Activated effector memory CD4-positive, alpha-beta T cell treated with Interleukin-2 at 50 U/mL for 16 hours (primary cell): ENCODE data around the gene IP6K3.

Experiments
- DNase-seq: peaks from one replicate; pipeline ENCODE4 v3.0.0-alpha.2; 2020

IP6K3 gene

DNA sequence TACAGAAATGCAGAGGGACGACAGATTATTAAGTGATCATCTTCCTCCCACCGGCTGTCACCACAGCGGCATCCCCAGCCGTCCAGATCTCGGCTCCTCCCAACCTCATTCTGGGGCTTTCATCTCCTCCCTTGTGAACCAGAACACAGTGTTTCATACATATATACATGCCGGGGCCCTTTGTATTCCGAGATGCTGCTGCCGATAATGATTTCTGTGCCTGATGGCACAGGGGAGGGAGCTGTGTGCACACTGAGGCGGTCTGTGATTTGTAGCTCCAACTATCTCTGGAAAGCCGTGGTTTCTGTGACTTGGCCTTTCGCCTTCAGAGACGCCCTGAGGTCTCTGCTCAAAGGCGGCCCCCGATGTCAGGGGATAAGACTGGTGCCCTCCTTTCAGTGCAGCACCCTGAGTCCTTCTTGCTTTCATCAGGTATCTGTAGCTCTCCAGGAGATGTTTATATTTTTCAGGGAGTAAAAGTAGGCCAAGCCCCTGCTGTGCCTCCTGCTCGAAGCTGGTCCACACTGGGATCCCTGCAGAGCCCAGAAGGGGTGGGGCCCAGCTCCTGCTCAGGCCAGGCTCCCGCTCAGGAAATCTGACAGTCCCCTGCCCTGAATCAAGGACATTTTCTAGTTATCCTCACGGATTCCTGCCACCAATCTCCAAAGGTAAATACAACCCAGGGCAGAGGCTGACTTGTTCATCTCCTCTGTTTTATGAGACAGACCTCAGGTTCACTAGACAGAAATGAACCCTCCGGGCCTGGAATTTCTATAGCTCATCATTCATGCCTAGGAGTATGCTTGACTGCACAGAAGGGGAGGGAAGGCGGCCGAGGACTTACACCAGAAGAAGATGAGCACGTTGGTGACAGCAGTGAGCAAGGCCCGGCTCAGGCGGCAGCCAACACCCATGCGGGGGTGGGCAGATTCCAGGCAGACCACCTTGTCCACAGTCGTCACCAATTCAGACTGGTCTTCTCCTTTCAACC is 31.0 kb upstream of the IP6K3 start:
- no peak for DNase-seq

DNA sequence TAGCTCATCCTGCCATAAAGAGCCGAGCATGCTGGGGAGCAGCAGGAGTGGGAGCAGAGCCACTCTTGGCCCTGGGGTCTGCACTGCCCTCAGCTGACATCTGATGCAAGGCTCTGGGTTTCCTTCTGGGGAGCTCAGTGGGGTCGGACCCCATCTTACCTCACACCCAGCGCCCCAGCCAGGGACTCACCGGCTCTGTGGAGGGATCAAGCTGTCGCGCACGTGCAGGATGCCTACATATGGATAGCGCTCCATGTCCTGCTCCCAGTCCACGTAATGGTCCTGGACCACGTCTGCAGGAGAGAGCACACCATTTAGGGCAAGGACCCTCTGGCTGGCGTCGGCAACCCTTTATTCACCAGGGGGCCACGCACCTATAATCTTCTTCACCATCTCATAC is 30.1 kb upstream of the IP6K3 start:
- no peak for DNase-seq

DNA sequence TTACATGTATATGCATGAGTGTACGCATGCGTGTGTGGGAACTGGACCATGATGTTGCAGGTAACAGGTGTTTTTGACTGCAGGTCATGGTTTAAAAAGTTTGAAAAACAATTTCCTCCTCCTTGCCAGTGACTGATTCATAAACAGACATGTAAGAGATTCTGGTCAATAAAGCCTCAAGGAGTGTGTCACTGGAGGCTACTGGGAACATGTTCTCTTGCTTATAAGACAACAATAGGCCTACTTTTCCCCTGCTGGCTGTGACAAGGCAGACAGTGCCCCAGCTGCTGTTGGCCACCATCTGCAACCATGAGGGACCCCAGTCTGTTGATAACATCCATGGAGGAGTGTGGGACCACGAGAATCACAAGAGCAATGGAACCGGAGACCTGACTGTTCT is 29.5 kb upstream of the IP6K3 start:
- DNase-seq, result no peak

DNA sequence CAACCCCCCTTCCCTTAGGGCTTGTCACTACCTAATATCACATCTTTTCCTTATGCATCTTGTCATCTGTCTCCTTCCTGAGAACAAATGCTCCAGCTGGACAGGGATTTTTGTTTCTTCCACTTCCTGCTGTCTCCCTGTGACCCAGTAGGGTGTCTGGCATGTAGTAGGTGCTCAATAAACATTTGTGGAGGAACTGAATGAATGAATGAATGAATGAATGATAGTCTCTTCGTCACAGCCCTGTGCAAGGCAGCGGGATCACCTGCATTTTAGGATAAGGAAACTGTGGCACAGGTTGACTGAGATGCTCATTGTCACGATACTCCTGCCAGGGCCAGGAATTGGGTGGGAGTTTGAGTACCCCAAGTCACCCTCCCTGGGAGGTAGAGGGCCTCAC is 28.1 kb upstream of the IP6K3 start:
- DNase-seq, result no peak

DNA sequence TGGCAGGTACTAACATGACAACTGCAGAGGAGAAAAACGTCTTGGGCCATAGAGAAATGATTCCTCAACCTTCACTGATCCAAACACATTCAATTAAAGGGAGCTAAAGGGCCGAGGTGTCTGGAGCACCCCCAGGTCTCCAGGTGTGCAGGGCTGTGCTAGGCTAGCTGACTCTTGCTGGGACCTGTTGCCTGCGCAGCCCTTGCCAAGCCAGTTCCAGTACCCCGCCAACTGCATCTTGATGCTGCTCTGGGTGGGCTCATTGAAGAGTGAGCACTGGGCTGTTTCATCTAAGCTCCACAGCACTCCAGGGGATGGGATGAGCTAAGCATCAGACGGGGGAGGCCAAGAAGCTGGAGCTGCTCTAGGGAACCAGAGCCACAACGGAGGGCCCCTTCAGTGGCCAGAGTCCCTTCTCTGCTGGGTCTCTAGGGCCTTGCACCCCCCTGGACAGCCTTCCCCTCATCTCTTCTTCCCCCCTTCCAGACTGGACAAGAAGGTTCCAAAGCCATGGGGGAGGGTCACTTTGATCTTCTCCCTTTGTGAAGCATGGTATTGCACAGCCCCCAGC is 26.3 kb upstream of the IP6K3 start:
- no peak for DNase-seq

DNA sequence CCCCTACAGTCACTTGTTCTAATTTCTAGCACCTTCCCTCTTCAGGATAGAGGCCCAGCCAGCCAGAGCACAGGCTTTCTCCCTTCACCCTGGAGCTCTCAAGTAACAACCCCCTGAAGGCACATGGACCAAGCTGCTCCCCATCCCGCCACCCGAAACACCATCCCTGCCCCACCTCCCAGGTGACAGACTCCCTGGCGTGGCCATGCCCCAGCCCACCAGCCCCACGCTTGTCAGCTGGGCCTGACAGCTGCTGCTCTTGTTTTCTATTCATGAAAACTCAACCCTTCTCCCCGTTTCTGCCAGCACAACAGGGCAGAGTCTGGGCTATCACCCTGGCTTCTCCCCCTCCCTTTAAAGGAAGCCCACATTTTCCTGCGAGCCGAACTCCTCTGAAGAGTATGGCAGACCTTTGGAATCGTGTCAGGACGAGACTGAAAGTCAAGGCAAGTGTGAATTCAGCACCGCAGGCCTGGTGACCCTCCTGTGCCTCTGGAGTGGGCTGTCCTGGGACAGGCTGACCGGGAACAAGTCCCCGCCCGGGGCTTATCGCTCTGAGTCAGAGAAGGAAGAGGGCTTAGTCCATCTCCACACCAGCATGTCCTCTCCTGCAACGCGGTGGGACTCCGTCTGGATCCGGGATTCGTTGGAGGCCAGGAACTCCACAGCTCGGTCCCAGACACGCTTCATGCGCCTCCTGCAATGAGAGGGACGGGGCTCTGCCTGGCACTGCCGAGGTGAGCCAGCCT is 25.6 kb upstream of the IP6K3 start:
- no peak for DNase-seq

DNA sequence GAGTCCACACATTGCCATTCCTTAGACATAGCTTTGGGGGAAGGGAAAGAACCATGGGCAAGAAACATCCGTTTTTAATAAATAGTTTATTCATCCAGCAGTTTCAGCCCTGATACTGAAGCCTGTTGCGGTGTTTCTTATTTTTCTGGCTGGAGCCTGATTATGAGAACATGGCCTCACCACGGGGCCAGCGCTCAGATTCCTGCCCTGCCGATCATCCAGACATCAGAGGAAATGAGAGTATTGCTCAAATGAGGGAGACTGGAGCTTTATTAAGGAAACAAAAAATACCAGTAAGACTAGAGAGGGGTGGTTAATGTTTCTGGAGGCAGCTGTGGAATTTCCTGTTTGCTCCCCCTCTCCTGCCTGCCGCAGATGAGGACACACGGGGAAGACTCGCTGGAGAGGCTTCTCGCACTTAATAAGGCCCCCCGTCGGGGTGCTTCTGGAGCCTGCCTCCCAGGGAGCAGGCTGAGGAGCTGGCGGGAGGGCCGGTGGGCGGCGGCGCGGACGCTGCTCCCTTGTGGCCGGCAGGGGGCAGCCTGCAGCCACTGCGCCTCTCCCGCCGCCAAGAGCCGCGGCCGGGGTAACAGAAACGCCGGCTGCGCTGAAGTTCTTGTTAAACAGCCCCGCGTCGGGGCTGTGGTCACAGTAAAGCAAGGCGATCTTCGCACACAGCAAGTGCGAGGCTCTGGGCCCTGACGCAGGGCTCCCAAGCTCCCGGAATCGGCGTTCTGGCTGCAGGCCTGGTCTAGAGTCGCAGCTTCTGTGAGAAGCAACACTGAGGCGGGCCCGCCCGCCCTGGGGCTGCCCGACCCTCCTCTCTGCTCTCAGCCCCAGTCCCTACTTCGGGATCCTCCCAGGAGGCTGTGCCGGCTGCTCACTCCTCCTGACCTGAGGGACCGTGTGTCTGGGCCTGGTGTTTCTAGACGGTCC is 24.7 kb upstream of the IP6K3 start:
- peak; percentile 43 for DNase-seq

DNA sequence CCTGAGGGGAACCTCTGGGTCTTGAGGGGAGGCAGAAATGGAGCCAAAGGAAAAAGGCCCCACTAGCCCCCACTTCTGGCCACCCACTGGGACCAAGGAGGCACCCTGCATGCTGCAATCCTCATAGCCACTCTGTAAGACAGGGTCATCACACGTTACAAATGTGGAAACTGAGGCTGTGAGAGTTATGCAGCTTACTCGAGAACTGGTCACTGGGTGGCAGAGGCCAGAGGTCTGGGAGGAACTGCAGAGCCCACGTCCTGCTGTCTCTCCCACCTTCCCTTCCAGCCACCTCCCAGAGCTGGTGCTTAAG is 24.1 kb upstream of the IP6K3 start:
- no peak for DNase-seq

DNA sequence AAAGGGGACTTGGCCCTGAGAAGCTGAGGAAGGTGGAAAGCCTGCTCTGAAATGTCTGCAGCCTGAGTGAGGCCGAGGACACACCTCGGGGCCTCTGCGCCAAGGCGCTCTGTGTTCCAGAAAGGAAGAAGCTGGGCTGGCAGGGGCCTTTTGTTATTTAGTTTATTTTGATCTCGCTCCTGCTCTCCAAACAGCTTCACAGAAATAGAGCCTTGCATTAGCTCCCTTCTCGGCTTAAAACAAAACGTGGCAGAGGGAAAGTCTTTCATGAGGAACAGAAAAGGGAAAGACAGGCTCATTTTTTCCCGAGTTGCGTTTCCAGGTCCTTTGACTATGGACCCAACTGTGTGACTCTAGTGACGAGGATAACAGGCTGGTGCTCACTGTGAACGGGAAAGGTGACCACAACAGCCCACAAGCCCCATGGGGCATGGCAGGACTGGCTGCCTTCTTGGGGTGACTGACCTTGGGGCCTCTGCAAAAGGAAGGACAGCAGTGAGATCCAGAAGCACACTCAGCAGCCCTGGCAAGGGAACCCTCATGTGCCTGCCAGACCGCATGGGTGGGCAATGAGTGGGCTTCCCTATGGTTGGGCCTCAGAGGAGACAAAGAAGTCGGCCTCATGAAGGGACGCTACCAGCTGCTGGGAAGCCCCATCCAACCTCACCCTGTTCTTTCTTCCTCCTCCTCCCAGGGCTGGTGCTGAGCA is 23.6 kb upstream of the IP6K3 start:
- no peak for DNase-seq

DNA sequence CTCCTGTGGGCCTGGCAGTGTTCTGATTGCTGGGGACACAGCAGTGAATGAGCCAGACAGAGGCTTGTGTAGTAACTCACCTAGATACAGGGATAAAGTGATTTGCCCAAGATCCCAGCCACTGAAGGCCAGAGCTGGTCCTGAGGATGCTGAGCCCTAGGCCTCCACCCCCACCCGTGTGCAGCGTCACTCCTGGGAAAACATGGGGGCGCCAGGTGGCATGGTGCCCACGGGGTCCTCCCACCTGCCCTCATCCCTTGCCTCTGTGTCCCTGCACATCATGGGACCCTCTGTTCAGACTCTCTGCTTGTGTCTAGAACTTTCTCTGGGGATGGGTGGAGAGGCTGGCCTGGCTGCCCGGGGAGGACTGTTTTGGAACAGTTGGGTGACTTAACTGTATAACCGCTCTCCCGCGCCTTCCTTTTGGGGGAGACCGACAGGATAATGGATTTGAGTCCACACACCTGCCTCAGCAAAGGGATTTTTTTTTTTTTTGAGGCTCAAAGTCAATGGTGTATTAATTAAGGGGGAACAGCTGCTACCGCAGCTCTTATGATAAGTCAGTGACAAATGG is 22.6 kb upstream of the IP6K3 start:
- no peak for DNase-seq

DNA sequence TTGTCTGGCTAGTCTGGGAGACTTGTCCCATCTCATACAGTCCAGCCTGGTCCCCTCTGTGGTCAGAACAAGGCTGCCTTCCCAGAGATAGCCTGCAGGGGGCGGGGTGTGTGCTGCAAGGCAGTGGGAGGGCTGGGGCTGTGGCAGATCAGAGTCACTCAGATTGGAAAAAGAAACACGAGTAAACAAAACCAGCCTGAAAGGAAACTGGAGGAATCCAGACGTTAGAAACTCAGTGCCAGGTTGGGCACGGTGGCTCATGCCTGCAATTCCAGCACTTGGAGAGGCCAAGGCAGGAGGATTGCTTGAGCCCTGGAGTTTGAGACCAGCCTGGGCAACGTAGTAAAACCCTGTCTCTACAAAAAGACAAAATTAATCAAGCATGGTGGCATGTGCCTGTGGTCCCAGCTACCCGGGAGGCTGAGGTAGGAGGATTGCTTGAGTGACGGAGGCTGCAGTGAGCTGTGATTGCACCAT is 22.0 kb upstream of the IP6K3 start:
- DNase-seq, result peak; percentile 55

DNA sequence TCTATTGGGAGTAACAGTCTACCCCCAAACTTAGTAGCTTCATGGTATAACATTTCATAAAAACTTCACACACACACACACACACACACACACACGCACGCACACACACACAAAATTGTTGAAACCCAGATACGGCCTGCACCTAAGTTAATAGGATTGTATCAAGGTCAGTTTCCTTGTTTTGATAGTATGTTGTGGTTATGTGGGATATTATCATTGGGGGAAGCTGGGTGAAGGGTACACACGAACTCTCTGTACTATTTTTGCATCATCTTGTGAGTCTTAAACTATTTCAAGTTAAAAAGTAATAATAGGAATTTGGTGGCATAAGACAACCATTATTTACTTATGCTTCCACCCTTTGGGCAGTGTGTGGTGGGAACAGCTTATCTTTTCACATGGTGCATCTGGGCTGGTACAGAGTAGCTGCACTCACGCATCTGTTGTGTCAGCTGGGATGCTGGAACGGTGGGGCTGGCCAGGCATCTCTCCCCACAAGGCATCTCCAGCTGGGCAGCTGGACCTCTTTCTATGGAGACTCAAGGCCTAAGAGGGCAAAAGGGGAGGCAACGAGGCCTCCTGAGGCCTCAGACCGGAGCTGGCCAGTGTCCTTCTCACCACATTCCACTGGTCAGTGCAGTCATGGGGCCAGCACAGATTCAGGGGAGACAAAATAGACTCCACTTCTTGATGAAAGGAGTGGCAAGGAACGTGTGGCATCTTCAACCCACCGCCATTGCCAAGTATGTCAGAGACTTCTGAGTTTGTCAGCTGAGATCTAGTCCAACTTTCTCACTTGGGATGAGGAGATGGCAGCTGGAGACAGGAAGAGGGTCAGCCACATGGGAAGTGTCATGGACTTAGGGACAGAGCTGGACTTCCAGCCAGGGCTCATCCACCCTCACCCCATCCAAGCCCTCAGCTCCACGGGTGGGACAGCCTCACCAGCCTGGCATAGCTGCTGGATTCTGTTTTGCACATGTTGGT is 20.5 kb upstream of the IP6K3 start:
- no peak for DNase-seq

DNA sequence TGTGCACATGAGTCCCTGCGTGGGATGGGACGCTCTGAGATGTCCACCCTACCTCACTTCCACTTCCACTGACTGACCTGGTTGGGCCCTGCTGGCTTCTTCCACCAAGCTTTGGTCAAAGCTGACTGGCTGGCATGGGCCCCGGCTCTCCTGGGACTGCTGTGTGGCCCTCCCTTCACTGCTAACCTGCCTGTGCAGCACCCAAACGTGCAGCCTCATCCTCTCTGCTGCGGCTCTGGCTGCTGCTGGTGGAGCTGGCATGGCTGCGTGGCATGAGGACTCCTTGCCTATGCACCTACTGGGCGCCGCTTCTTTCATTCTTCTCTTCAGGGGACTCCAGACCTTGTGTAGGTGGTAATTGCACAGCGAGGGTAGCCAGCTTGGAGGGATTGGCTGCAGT is 18.7 kb upstream of the IP6K3 start:
- DNase-seq, result no peak

DNA sequence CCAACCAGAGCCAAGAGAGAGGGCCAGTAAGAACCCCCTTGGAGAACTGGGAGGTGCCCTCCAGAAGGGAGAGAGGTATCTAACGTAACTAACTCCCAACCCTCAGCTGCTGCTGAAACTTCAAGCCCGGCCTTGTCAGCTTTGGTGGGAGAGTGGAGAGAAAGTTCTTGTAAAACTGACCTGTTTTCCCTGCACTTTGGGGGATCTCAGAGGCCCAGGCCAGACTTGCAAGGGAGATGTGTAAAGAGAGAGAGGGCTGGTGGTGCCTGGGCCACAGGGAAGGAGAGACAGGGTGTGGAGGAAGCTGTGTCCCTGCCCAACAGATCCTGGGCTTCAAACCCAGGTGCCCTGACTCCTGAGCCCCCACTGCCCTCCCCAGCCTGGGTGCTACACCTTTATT is 17.3 kb upstream of the IP6K3 start:
- DNase-seq, result no peak

DNA sequence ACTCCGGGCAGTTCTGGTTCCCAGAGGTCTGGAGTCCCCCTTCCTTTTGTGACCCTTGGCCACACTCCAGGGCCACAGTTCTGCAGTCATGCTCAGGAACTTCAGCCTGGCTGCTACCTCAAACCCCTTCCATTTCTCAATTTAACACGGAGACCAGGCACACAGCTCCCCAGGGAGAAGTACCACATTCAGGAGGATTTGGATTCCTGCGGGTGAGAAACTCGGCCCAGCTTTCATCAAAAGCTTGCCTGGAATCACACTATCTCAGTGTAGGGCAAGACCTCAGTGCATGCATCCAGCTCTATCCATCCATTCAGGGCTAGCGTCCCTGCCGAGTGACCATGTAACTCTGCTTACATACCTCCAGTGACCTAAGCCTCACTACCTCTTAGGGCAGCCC is 16.8 kb upstream of the IP6K3 start:
- DNase-seq, result no peak

DNA sequence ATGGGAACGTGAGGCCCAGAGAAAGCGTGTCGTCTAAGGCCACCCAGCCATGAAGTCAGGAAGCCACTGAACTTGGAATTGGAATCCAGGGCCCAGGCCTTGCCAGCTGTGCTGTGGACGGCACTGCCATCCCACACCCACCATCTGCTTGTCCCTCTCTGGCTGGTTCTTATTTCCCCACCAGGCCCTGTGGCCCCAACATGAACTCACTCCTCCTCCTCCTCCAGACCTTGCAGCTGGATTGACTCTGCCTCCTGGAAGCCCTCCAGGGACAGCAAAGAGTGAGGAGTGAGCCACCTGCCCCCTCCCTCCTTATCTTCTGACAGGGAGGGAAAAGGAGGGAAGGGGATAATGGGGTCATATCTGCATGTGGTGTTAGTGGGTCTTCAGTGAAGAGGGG is 16.0 kb upstream of the IP6K3 start:
- DNase-seq, result no peak

DNA sequence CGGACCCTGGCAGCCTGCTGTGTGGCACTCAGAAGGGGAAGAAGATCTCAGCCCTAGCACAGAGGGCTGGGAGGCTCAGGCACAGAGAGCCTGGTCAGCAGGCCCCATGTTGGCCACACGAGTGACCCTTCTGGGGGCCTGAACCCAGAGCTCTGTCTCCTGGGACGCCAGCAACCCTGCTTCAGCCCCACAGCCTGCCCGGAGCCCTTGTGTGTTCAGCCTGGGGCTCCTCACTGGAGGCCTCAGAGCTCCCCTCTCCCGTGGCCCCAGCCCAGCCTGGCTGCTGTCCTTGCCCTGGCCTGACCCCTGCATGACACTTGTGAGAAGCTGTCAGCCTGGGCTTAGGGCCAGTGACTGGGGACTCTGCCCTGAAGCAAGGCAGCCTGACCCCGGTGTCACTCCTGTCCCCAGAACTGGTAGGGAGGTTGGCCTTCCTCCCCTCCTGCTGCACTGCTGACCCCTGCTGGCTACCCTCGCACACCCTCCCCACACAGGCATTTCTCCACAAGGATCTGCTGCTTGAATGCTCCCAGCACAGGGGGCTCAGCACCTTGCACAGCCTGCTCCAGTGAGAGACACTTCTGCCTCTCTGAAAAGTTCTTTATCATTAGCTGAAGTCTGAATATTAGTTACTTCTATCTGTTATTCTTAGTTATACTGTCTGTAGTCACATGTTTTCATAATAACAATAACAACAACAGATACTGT is 15.4 kb upstream of the IP6K3 start:
- no peak for DNase-seq

DNA sequence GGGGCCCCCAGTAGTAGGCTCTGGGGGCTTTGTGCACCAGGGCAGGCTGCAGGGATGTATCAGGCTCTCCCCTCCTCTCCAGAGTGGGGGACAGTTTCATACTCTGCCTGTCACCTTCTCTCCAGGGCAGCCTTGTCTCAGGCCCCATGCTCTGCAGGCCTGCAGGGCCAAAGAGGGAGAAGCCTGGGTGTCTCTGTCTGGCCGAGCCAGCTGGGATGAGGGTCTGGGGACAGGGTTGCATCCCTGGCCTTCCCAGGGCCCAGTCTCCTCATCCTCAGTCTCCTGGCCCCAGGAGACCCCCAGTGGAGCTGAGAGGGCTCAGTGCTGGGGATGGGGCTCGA is 14.8 kb upstream of the IP6K3 start:
- DNase-seq, result no peak

DNA sequence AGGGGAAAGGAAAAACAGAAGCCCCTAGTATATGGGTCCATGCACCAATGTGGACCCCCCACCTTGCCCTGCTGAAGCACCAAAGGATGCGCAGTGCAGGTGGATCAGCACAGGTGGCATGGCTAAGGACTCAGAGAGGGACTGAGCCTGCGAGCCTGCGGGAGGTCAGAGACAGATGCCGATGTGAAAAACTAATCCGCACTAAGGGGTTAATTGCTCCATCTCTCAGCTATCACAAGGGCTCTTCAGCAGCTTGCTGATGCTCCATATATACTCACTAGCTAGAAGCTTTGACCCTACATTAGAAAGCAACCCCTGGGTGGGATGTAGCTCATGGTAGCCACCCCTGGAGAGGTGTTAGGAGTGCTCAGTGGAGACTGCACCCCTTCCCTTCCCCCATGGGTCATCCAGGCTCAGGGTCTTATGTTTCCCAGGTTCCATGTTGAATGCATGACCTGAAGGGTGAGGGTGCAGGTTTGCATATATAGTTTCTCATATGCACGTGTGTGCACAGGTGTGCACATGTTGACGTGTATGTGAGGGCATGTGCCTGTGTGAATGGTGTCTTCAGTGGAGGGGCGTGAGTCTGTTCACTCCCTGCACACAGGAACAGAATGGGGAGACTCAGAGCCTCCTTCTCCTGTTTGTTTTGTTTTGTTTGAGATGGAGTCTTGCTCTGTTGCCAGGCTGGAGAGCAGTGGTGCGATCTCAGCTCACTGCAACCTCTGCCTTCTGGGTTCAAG is 13.4 kb upstream of the IP6K3 start:
- no peak for DNase-seq
